GM20431 (cell line): ENCODE results near the gene CDH15.
"Not testable (repeated sequence)": the region's sequence is repeated elsewhere in the genome, so short reads cannot be mapped to it uniquely, and the experiment has no call there.

ENCODE experiments used
- in situ Hi-C: fragments of 300-500 bp; cut with MseI, MboI; formaldehyde crosslinking; loops from one replicate; pipeline ENCODE4 v1.15.0; 2020; ENCODE audit warnings: low sequenced_read_pairs; ENCODE audit not compliant: unreplicated experiment

The CDH15 gene

GRCh38 chr16:89183975-89184676 lies 12.6 kb downstream of the CDH15 start:
- in situ Hi-C loops, result no loop called here

- in situ Hi-C loops, result no loop called here
Observed at GRCh38 chr16:89184677-89184932, 13.1 kb downstream of the CDH15 start.

- in situ Hi-C loops, result no loop called here
Observed at GRCh38 chr16:89184933-89185794, 13.6 kb downstream of the CDH15 start.

GRCh38 chr16:89185887-89186592 lies 14.5 kb downstream of the CDH15 start:
- in situ Hi-C loops, result not testable (repeated sequence)

GRCh38 chr16:89186593-89187031 lies 15.1 kb downstream of the CDH15 start:
- in situ Hi-C loops, result not testable (repeated sequence)

- in situ Hi-C loops, result no loop called here
Observed at GRCh38 chr16:89187032-89187769, 15.7 kb downstream of the CDH15 start.

- in situ Hi-C loops, result no loop called here
Observed at GRCh38 chr16:89187770-89188392, 16.3 kb downstream of the CDH15 start.

- in situ Hi-C loops, result not testable (repeated sequence)
Observed at GRCh38 chr16:89188471-89189357, 17.2 kb downstream of the CDH15 start.

GRCh38 chr16:89189358-89190025 lies 17.9 kb downstream of the CDH15 start:
- in situ Hi-C loops, result no loop called here

GRCh38 chr16:89190150-89190958 lies 18.8 kb downstream of the CDH15 start:
- in situ Hi-C loops, result no loop called here

- in situ Hi-C loops, result no loop called here
Observed at GRCh38 chr16:89191033-89191900, 19.7 kb downstream of the CDH15 start.

- in situ Hi-C loops, result no loop called here
Observed at GRCh38 chr16:89191901-89192185, 20.3 kb downstream of the CDH15 start.

GRCh38 chr16:89192186-89192955 lies 20.8 kb downstream of the CDH15 start:
- in situ Hi-C loops, result not testable (repeated sequence)

GRCh38 chr16:89192956-89193575 lies 21.5 kb downstream of the CDH15 start:
- in situ Hi-C loops, result no loop called here

GRCh38 chr16:89193576-89194293 lies 22.2 kb downstream of the CDH15 start:
- in situ Hi-C loops, result no loop called here
